Mammary epithelial cell (primary cell): ENCODE data around the gene AMN1.
"Not testable (repeated sequence)": the region's sequence is repeated elsewhere in the genome, so short reads cannot be mapped to it uniquely, and the experiment has no call there.

ENCODE experiments used
- EZH2 ChIP-seq: IDR thresholded peaks from 2 replicates; pipeline ENCODE4 v1.6.1; 2012; ENCODE audit warnings: low read length, inconsistent platforms, borderline replicate concordance
- TF ChIP-seq, protein P1 (sequence below), 2 donors: IDR thresholded peaks in 1 of 2; conservative IDR thresholded peaks in 1 of 2; 2 replicates each; pipeline ENCODE4 v1.5.1; 2011 to 2012; ENCODE audit warnings: inconsistent platforms in 2 of 2, low read length in 2 of 2, mild to moderate bottlenecking in 2 of 2, control low read depth in 1 of 2, low read depth in 1 of 2; ENCODE audit not compliant: insufficient read depth in 1 of 2; ENCODE audit errors: extremely low read depth in 1 of 2

- TF ChIP-seq, protein P1, sequence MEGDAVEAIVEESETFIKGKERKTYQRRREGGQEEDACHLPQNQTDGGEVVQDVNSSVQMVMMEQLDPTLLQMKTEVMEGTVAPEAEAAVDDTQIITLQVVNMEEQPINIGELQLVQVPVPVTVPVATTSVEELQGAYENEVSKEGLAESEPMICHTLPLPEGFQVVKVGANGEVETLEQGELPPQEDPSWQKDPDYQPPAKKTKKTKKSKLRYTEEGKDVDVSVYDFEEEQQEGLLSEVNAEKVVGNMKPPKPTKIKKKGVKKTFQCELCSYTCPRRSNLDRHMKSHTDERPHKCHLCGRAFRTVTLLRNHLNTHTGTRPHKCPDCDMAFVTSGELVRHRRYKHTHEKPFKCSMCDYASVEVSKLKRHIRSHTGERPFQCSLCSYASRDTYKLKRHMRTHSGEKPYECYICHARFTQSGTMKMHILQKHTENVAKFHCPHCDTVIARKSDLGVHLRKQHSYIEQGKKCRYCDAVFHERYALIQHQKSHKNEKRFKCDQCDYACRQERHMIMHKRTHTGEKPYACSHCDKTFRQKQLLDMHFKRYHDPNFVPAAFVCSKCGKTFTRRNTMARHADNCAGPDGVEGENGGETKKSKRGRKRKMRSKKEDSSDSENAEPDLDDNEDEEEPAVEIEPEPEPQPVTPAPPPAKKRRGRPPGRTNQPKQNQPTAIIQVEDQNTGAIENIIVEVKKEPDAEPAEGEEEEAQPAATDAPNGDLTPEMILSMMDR (conservative IDR thresholded peaks at IDR 0.05 in 1 of 2, IDR thresholded peaks at IDR 0.05 in 1 of 2; ENCODE audit: extremely low read depth in 1 of 2, insufficient read depth in 1 of 2, low read depth in 1 of 2, low read length in 2 of 2): not testable (repeated sequence)
- TF ChIP-seq EZH2: not testable (repeated sequence)
These were observed 29.5 kb upstream of the AMN1 start for GRCh38 chr12:31758297-31758696.
